ENCODE data around the gene PGF.
"Not testable (repeated sequence)": the region's sequence is repeated elsewhere in the genome, so short reads cannot be mapped to it uniquely, and the experiment has no call there.

The PGF gene

GRCh38 chr14:74947353-74948227 lies 7.8 kb downstream of the PGF start:
- no peak for DNase-seq (ENCODE audit: low read depth)

GRCh38 chr14:74946659-74947281 lies 8.6 kb downstream of the PGF start:
- no peak overlapping the region for H3K4me3 ChIP-seq (ENCODE audit: low read depth, low read length)
- no peak for DNase-seq (ENCODE audit: low read depth)

More at GRCh38 chr14:74947353-74948227, 7.8 kb downstream of the PGF start:
- no peak overlapping the region for H3K4me3 ChIP-seq (ENCODE audit: low read depth, low read length)

- DNase-seq (ENCODE audit: low read depth): no peak
- no peak overlapping the region for H3K4me3 ChIP-seq (ENCODE audit: low read depth, low read length)
Observed at GRCh38 chr14:74945852-74946658, 9.3 kb downstream of the PGF start.

GRCh38 chr14:74945261-74945851 lies 10.0 kb downstream of the PGF start:
- no peak for DNase-seq (ENCODE audit: low read depth)
- no peak overlapping the region for H3K4me3 ChIP-seq (ENCODE audit: low read depth, low read length)

GRCh38 chr14:74942608-74943007 lies 12.8 kb downstream of the PGF start:
- no peak for DNase-seq (ENCODE audit: low read depth)

GRCh38 chr14:74942181-74942580 lies 13.2 kb downstream of the PGF start:
- H3K4me3 ChIP-seq (ENCODE audit: low read depth, low read length): no peak overlapping the region
- DNase-seq (ENCODE audit: low read depth): no peak

More at GRCh38 chr14:74942608-74943007, 12.8 kb downstream of the PGF start:
- no peak overlapping the region for H3K4me3 ChIP-seq (ENCODE audit: low read depth, low read length)

GRCh38 chr14:74941676-74942097 lies 13.7 kb downstream of the PGF start:
- no peak for DNase-seq (ENCODE audit: low read depth)
- H3K4me3 ChIP-seq (ENCODE audit: low read depth, low read length): no peak overlapping the region

- no peak for DNase-seq (ENCODE audit: low read depth)
- no peak overlapping the region for H3K4me3 ChIP-seq (ENCODE audit: low read depth, low read length)
Observed at GRCh38 chr14:74940956-74941565, 14.3 kb downstream of the PGF start.

- DNase-seq (ENCODE audit: low read depth): no peak
Observed at GRCh38 chr14:74938531-74939495, 16.6 kb downstream of the PGF start.

GRCh38 chr14:74937171-74937570 lies 18.2 kb downstream of the PGF start:
- DNase-seq (ENCODE audit: low read depth): no peak
- no peak overlapping the region for H3K4me3 ChIP-seq (ENCODE audit: low read depth, low read length)

More at GRCh38 chr14:74938531-74939495, 16.6 kb downstream of the PGF start:
- no peak overlapping the region for H3K4me3 ChIP-seq (ENCODE audit: low read depth, low read length)

GRCh38 chr14:74936731-74937130 lies 18.7 kb downstream of the PGF start:
- DNase-seq (ENCODE audit: low read depth): no peak
- H3K4me3 ChIP-seq (ENCODE audit: low read depth, low read length): no peak overlapping the region

- no peak overlapping the region for H3K4me3 ChIP-seq (ENCODE audit: low read depth, low read length)
- DNase-seq (ENCODE audit: low read depth): no peak
Observed at GRCh38 chr14:74936151-74936550, 19.2 kb downstream of the PGF start.

- DNase-seq (ENCODE audit: low read depth): no peak
- no peak overlapping the region for H3K4me3 ChIP-seq (ENCODE audit: low read depth, low read length)
Observed at GRCh38 chr14:74935360-74935680, 20.1 kb downstream of the PGF start.

GRCh38 chr14:74934476-74935359 lies 20.7 kb downstream of the PGF start:
- DNase-seq (ENCODE audit: low read depth): peak; percentile 54
- peak overlapping the region; percentile 13 for H3K4me3 ChIP-seq (ENCODE audit: low read depth, low read length)

- DNase-seq (ENCODE audit: low read depth): no peak
- peak overlapping the region; percentile 13 for H3K4me3 ChIP-seq (ENCODE audit: low read depth, low read length)
Observed at GRCh38 chr14:74934041-74934440, 21.4 kb downstream of the PGF start.

- DNase-seq (ENCODE audit: low read depth); H3K4me3 ChIP-seq (ENCODE audit: low read depth, low read length): not testable (repeated sequence)
Observed at GRCh38 chr14:74932936-74933335, 22.5 kb downstream of the PGF start.

GRCh38 chr14:74932401-74932901 lies 22.9 kb downstream of the PGF start:
- DNase-seq (ENCODE audit: low read depth): no peak
- no peak overlapping the region for H3K4me3 ChIP-seq (ENCODE audit: low read depth, low read length)
